Hepatocyte (in vitro differentiated cells): ENCODE results near the gene STARD6. TPM values are rescaled to one million over a fixed set of nuclear protein-coding genes. Genes with fewer than 3 reads are reported as not detected.

Experiments used
- DNase-seq: peaks from one replicate; pipeline ENCODE4 v3.0.0-alpha.2; 2016; ENCODE audit warnings: low spot score
- H2AFZ ChIP-seq: fragments of 200-600 bp; sonication (generic); 2 replicates; pipeline ENCODE4 v1.6.0; 2016; ENCODE audit warnings: antibody characterized with exemption, mild to moderate bottlenecking
- H3K27ac ChIP-seq: fragments of 200-600 bp; sonication (generic); 2 replicates; pipeline ENCODE4 v1.5.1; 2016; ENCODE audit warnings: mild to moderate bottlenecking
- H3K27me3 ChIP-seq: fragments of 200-600 bp; sonication (generic); 2 replicates; pipeline ENCODE4 v1.6.1; 2016
- H3K36me3 ChIP-seq: fragments of 200-600 bp; sonication (generic); replicated peaks from 2 replicates; pipeline ENCODE4 v1.5.1; 2016; ENCODE audit warnings: low read depth; ENCODE audit not compliant: insufficient read depth
- H3K4me1 ChIP-seq: fragments of 200-600 bp; sonication (generic); 2 replicates; pipeline ENCODE4 v1.5.1; 2016; ENCODE audit warnings: mild to moderate bottlenecking, moderate library complexity; ENCODE audit not compliant: insufficient read depth
- H3K4me2 ChIP-seq: fragments of 200-600 bp; sonication (generic); 2 replicates; pipeline ENCODE4 v1.6.0; 2016
- H3K4me3 ChIP-seq: fragments of 200-600 bp; sonication (generic); 2 replicates; pipeline ENCODE4 v1.5.1; 2016; ENCODE audit warnings: mild to moderate bottlenecking
- H3K79me2 ChIP-seq: fragments of 200-600 bp; sonication (generic); 2 replicates; pipeline ENCODE4 v1.6.0; 2017; ENCODE audit warnings: mild to moderate bottlenecking
- H3K9me2 ChIP-seq: fragments of 200-600 bp; sonication (generic); replicated peaks from 2 replicates; pipeline ENCODE4 v1.6.0; 2017; ENCODE audit warnings: mild to moderate bottlenecking; ENCODE audit not compliant: insufficient read depth
- H3K9me3 ChIP-seq: fragments of 200-600 bp; sonication (generic); 2 replicates; pipeline ENCODE4 v1.5.1; 2016; ENCODE audit warnings: low read depth, mild to moderate bottlenecking
- H4K20me1 ChIP-seq: fragments of 200-600 bp; sonication (generic); 2 replicates; pipeline ENCODE4 v1.6.0; 2016; ENCODE audit warnings: mild to moderate bottlenecking; ENCODE audit not compliant: insufficient read depth, poor library complexity, severe bottlenecking
- CTCF ChIP-seq: fragments of 200-600 bp; sonication (generic); IDR thresholded peaks from 2 replicates; pipeline ENCODE4 v1.5.1; 2016; ENCODE audit warnings: antibody characterized with exemption, mild to moderate bottlenecking; ENCODE audit not compliant: poor library complexity
- EZH2 ChIP-seq: fragments of 200-600 bp; sonication (generic); IDR thresholded peaks from 2 replicates; pipeline ENCODE4 v1.6.1; 2016; ENCODE audit warnings: antibody characterized with exemption, mild to moderate bottlenecking, borderline replicate concordance
- EZH2phosphoT487 ChIP-seq: fragments of 200-600 bp; sonication (generic); IDR thresholded peaks from one replicate; pipeline ENCODE4 v1.6.1; 2018; ENCODE audit warnings: antibody characterized with exemption, mild to moderate bottlenecking, low read depth, moderate library complexity; ENCODE audit not compliant: unreplicated experiment, severe bottlenecking
- WGBS: methylation state at CpG from one replicate; pipeline ENCODE4 v1.1.6; 2016; ENCODE audit warnings: low lambda C conversion rate; ENCODE audit errors: missing lambda C conversion rate; 5-methylcytosine and 5-hydroxymethylcytosine counted together
- polyA plus RNA-seq: library from polyadenylated mRNA; unstranded; fragments of >200 nt; fragmentation: Nextera tagmentation; extraction: Ambion mirVana; gene quantifications from 2 replicates; pipeline ENCODE4 v1.2.1, GENCODE V29; 2016
- total RNA-seq: library from RNA; depleted of rRNA; stranded (reverse); fragments of >200 nt; gene quantifications from 2 replicates; pipeline ENCODE4 v1.2.3, GENCODE V29; 2014

Gene STARD6
- total and polyA plus RNA-seq, 2 experiments from 2014 or later: 0.81 TPM; not detected in 1

GRCh38 chr18:54393648-54394294, 36.1 kb upstream of the STARD6 start:
- Histone ChIP-seq H4K20me1 (no peaks in the 10 kb centered on the region), H3K4me1 (no peaks in the 10 kb centered on the region), H3K4me2 (no peak overlapping the region), H2AFZ (no peak overlapping the region), H3K36me3 (no peaks in the 10 kb centered on the region), H3K79me2 (no peaks in the 10 kb centered on the region), H3K27ac (no peak overlapping the region), H3K9me3 (no peaks in the 10 kb centered on the region), H3K27me3 (no peaks in the 10 kb centered on the region), H3K9me2 (no peaks in the 10 kb centered on the region), H3K4me3 (no peak overlapping the region)
- WGBS: 73% methylated on average over 1 of the region's 1 CpG
- no peak for TF ChIP-seq EZH2
- no peak for TF ChIP-seq CTCF
- DNase-seq: no peak

- no peaks in the 10 kb centered on the region for H3K9me2 ChIP-seq
- peak; percentile 86 for DNase-seq
- no peak overlapping the region for H2AFZ ChIP-seq
- no peaks in the 10 kb centered on the region for H3K4me1 ChIP-seq
- no peak overlapping the region for H3K4me3 ChIP-seq
- H4K20me1 ChIP-seq: no peaks in the 10 kb centered on the region
- TF ChIP-seq CTCF (peak; percentile 66), EZH2phosphoT487 (no peak), EZH2 (no peak)
- H3K9me3 ChIP-seq: no peaks in the 10 kb centered on the region
- no peak overlapping the region for H3K4me2 ChIP-seq
- H3K79me2 ChIP-seq: no peaks in the 10 kb centered on the region
- H3K36me3 ChIP-seq: no peaks in the 10 kb centered on the region
- WGBS: 34% methylated on average over 3 of the region's 3 CpGs
- no peaks in the 10 kb centered on the region for H3K27me3 ChIP-seq
- no peak overlapping the region for H3K27ac ChIP-seq
Observed at GRCh38 chr18:54392543-54393023, 34.9 kb upstream of the STARD6 start.

GRCh38 chr18:54390838-54391237, 33.2 kb upstream of the STARD6 start:
- no peaks in the 10 kb centered on the region for H3K36me3 ChIP-seq
- no peaks in the 10 kb centered on the region for H3K9me2 ChIP-seq
- TF ChIP-seq EZH2 (no peak), EZH2phosphoT487 (no peak), CTCF (no peak)
- H3K4me3 ChIP-seq: no peak overlapping the region
- no peak for DNase-seq
- no peak overlapping the region for H2AFZ ChIP-seq
- no peak overlapping the region for H3K27ac ChIP-seq
- H3K9me3 ChIP-seq: no peaks in the 10 kb centered on the region
- no peaks in the 10 kb centered on the region for H4K20me1 ChIP-seq
- no peaks in the 10 kb centered on the region for H3K27me3 ChIP-seq
- 57% methylated on average over 3 of the region's 3 CpGs for WGBS
- H3K4me2 ChIP-seq: no peak overlapping the region
- no peaks in the 10 kb centered on the region for H3K79me2 ChIP-seq
- no peaks in the 10 kb centered on the region for H3K4me1 ChIP-seq
